ENCODE results near the gene PDS5B.

The PDS5B gene

DNA sequence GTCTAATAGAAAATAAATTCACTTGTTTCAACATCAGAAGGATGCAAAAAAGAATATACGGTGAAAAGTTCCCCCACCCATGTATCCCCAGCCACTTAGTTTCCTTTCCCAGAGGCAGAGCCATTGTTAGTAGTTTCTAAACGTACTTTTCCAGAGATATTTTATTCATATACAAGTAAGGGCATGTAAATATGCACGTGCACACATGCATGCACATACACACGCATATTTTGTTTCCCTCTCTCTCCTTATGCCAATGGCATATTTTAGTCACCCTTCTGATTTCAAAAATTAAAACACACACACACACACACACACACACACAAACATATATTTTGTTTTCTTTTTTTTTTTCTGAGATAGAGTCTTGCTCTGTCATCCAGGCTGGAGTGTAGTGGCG, 147.4 kb downstream of the PDS5B start:
- DNase-seq: no peak

GRCh38 chr13:32734511-32734910, 148.3 kb downstream of the PDS5B start:
- DNase-seq: no peak

- no peak for DNase-seq
Observed at GRCh38 chr13:32735859-32736258, 149.6 kb downstream of the PDS5B start.

DNA sequence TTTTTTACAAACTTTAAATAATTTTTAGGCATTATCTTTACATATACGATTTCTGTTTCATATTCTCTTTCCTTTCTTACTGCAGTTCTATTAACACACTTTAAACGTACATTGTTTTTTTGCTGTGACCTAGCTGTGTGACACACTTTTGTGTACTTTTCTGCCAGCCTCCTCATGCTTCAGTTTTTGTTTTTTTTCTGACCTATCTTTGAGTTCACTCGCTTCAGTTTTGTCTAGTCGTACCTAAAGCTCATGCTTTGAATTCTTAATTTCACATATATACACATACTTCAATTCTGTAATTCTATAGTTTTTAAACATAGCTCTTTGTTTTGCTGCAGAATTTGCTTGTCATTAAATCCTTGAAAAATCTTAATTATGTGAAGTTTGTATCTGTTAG, 150.4 kb downstream of the PDS5B start:
- DNase-seq: no peak

DNA sequence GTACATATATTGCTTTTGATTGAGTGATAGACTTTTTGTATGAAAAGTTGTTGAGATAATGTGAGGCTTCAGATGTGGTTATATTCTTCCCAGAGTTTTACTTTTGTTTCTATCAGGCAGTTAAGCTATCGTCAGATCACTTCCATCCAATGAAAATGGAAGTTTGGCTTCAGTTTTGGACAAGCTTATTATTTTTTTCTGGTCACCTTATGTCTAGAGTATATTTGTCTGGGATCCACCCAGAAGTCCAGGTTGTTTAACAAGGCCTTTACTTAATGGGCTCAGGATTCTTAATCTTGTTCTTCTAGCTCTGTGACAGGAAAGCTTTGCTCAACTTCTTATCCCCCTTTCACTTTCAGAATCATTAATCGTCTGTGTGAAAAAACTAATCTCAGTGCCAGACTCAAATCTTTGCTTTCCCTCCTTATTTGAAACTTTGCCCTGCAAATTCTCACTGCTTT, 150.9 kb downstream of the PDS5B start:
- DNase-seq: no peak

- no peak for DNase-seq
Observed at GRCh38 chr13:32737679-32738078, 151.4 kb downstream of the PDS5B start.

- DNase-seq: no peak
Observed at GRCh38 chr13:32745509-32745908, 159.3 kb downstream of the PDS5B start.

DNA sequence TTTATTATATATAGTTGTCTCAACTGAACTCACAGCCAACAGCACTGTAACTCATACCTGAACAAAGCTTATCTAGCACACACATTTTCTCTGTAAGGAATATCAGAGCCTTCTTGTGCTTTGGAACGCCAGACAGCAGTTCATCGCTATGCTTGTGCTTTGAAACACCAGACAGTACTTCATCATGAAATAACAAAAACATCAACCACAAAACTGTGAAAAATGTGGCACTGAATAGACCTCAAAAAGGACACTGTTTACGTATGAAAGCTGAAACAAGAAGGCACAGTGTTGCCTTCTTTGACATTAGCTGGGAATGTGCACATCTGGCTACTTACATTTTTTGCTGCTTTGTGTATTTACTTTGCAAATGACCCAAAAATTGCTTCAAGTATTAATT, 160.2 kb downstream of the PDS5B start:
- DNase-seq: no peak

DNA sequence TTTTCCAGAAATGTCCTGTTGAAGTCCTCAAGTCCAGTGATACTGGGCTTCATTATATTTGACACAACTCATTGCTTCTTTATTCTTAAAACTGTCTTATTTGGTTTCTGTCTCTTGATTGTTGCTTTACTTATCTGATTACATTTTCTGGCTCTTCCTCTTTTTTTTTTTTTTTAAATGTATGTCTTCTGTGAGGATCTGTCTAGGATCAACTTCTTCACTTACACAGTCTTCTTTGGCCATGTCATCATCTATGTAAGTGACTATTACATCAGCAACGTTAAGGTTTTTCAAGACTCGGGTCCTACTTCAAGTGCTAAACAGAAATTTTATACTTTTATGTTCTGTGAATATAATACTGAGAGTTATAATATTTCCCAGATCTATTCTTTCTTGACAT, 162.1 kb downstream of the PDS5B start:
- DNase-seq: no peak

GRCh38 chr13:32751340-32751739, 165.1 kb downstream of the PDS5B start:
- no peak for DNase-seq

DNA sequence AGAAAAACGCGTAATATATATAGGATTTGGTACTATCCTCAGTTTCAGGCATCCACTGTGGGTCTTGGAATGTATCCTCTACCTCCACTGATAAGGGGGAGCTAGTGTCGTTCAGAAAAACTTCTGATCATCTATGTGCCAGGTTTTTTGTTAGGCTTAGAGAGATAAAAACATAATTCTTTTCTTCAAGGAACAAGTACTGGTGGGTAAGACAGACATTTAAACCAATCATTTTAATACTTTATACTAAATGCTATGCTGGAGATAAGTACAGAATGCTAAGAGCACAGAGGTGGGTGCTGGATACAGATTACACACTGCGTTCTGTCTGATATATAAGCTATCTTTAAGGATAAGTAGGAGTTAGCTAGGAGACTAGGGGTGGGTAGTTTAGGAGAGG, 166.1 kb downstream of the PDS5B start:
- no peak for DNase-seq

- no peak for DNase-seq
Observed at GRCh38 chr13:32752997-32753606, 166.8 kb downstream of the PDS5B start.

DNA sequence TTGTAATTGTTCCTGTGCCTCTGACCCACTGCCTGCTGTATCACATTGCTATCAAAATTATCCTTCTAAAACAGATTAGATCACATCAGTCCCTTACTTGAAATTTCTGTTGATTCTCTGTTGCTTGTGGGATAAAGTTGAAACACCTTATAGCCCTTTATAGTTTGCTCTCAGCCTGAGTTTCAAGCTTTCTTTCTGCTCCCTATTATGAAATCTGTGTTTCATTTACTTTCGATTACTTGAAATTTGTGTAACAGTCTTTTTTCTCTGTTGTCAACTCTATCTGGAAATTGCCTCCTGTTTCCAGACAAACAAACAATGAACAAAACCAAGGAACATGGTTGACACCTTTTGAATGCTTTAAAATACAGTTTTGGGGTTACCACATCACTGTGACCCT, 167.9 kb downstream of the PDS5B start:
- no peak for DNase-seq

GRCh38 chr13:32759152-32759551, 172.9 kb downstream of the PDS5B start:
- DNase-seq: no peak

DNA sequence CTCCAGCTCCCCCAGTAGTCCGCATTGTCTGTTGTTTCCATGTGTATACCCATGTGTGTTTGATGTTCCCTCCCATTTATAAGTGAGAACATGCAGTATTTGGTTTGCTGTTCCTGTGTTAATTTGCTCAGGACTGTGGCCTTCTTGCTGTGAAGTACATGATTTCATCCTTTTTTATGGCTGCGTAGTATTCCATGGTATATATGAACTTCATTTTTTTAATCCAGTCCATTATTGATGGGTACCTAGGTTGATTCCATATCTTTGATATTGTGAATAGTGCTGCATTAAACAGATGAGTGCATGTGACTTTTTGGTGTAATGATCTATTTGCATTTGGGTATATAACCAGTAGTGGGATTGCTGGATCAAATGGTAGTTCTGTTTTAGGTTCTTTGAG, 175.2 kb downstream of the PDS5B start:
- DNase-seq: no peak

DNA sequence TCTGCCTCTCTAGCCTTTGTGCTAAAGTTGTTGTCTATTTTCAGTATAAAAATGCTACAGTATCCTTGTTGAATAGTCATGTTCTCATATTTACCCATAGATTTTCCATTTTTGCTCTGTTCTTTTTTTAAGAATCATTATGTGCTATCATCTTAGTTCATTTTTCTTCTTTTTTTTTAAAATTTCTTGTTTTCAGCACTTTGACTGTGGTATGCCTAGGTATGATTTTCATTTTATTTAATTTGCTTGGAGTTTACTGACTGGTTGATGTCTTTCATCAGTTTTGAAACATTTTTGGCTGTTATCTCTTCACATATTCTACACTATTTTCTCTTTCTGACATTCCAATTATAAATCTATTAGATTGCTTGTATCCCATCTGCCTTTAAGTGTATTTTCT, 192.9 kb downstream of the PDS5B start:
- DNase-seq: no peak

DNA sequence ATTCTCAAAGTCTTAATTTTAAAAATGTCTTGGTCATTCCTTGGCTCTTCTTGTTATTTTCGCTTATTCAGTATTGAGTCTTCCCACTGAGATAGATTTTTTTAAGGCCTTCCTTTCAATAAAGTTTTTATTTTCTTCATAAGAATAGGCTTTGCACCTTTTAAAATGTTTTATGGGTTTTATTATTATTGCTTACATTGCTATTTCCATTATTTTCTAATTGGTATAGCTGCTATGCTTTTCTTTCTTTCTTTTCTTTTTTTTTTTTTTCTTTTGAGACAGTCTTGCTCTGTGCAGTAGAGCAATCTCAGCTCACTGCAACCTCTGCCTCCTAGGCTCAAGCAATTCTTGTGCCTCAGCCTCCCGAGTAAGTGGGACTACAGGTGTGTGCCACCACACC, 195.7 kb downstream of the PDS5B start:
- DNase-seq: no peak

DNA sequence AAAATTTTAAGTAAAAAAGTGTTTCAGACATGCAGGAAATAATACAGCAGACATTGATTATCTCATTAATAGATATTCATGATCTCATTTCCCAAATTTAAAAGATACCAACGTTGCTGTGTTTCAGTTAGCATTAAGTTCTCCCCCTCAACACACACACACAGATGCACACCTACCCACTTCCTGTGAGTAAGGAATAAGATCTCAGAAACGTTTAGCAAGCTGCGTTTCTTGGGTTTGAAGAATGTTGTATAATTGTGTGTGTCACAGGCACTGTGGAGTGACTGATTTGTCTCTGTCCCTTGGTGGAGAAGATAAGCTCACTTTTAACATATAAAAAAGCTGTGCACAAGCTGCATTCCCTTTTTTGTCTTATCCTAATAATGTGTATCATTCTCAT, 196.8 kb downstream of the PDS5B start:
- DNase-seq: no peak

DNA sequence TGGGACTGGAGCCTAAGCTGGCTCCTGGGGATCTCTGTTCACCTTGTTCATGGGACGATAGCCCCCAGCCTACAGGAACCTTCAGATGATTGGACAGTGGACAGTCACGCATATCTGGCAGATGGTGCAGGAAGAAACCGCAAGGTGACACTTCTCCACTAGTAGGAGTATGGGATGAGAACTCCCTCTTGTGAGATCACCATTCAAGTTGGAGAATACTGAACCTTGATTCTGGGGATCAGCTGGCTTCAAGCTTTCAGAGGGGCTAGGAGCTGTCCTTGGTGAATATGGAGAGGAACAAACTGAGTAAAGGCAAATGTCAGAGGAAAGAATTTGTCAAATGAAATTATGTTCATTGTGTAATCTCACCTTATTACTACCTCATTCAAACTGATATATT, 204.5 kb downstream of the PDS5B start:
- no peak for DNase-seq

GRCh38 chr13:32791545-32792172, 205.4 kb downstream of the PDS5B start:
- no peak for DNase-seq

- DNase-seq: no peak
Observed at GRCh38 chr13:32796754-32797153, 210.5 kb downstream of the PDS5B start.

DNA sequence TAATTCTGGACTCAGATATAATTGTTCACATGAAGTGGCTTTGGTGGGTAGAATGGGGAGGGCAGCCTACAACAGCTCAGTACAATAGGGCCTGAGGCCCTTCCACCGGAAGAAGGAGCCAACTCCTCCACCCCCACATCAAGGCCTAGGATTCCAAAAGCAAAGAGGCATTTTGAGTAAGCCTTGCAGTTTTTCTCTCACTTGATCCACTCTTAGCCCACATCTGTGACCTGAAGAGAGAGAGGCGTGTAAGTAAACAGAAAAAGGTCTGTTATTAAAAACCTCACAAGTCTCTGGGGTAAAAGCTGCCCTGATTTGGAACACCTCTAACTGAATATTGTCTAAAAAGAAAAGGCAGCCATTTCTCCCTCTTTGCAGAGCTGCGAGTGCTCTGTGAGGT, 215.9 kb downstream of the PDS5B start:
- DNase-seq: no peak

DNA sequence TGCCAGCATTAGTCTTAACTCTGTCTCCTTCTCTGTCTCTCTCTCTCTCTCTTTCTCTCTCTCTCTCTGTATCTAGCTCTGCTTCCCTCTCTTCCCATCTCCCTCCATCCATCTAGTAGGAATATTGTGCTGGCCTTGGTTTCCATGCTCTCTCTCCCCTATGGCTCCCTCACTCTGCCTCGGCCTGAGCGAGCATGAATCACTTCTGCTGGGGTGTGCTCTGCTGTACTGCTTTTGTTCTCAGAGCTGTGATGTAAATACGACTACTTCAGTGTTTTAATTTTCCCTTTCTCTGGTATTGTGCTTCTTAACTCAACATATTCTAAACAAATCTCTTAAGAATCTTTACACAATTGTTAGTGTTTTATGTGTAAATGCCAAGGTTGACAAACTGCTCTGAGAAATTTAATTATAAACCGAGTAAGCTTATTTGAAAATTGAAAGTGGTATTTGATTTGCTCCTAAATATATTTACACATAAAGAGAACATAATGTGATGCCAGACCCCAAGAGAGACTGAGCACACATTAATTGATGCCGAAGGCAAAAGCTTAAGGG, 218.5 kb downstream of the PDS5B start:
- no peak for DNase-seq

- no peak for DNase-seq
Observed at GRCh38 chr13:32811297-32811800, 225.1 kb downstream of the PDS5B start.

Data from T-helper 9 cell (primary cell).